CD4-positive, alpha-beta T cell treated with Interleukin-10 for 1 hour (primary cell): ENCODE results near the gene KRTAP1-4.
"Not testable (repeated sequence)": the region's sequence is repeated elsewhere in the genome, so short reads cannot be mapped to it uniquely, and the experiment has no call there.

Experiments
- DNase-seq: peaks from one replicate; pipeline ENCODE4 v3.0.0-alpha.2; 2020

KRTAP1-4 gene

GRCh38 chr17:41046735-41047465, 16.9 kb upstream of the KRTAP1-4 start, which contains the start of gene KRTAP2-1:
KRTAP2-1 (minus strand) TSS chr17:41047316; CDS start chr17:41047267, 49 bp downstream.
- DNase-seq = not testable (repeated sequence)

GRCh38 chr17:41042953-41043352, 13.0 kb upstream of the KRTAP1-4 start:
- DNase-seq = no peak

- DNase-seq = not testable (repeated sequence)
Observed at GRCh38 chr17:41040783-41041571, 11.0 kb upstream of the KRTAP1-4 start, which contains the start of gene KRTAP1-1. KRTAP1-1 (minus strand) TSS chr17:41041450; CDS start chr17:41041397, 53 bp downstream.

GRCh38 chr17:41037853-41038350, 7.9 kb upstream of the KRTAP1-4 start:
- DNase-seq = no peak

GRCh38 chr17:41034346-41034935, 4.4 kb upstream of the KRTAP1-4 start, which contains the start of gene KRTAP1-3:
KRTAP1-3 (minus strand) TSS chr17:41034874; CDS start chr17:41034821, 53 bp downstream.
- DNase-seq = not testable (repeated sequence)

GRCh38 chr17:41026715-41027471, 3.1 kb downstream of the KRTAP1-4 start, which contains the start of gene KRTAP1-5:
KRTAP1-5 (minus strand) TSS chr17:41027208; CDS start chr17:41027155, 53 bp downstream.
- DNase-seq = no peak

- DNase-seq = no peak
Observed at GRCh38 chr17:41024697-41025096, 5.3 kb downstream of the KRTAP1-4 start.

- no peak for DNase-seq
Observed at GRCh38 chr17:41020336-41020735, 9.7 kb downstream of the KRTAP1-4 start.

- no peak for DNase-seq
Observed at GRCh38 chr17:41019415-41019814, 10.6 kb downstream of the KRTAP1-4 start.

GRCh38 chr17:41018541-41018940, 11.5 kb downstream of the KRTAP1-4 start:
- DNase-seq = no peak

- no peak for DNase-seq
Observed at GRCh38 chr17:41016578-41017215, 13.3 kb downstream of the KRTAP1-4 start.

- DNase-seq = no peak
Observed at GRCh38 chr17:41015454-41015853, 14.5 kb downstream of the KRTAP1-4 start.

GRCh38 chr17:41013606-41014005, 16.4 kb downstream of the KRTAP1-4 start:
- no peak for DNase-seq

GRCh38 chr17:41013181-41013580, 16.8 kb downstream of the KRTAP1-4 start:
- DNase-seq = no peak

- DNase-seq = no peak
Observed at GRCh38 chr17:41012326-41013120, 17.5 kb downstream of the KRTAP1-4 start.

GRCh38 chr17:41010441-41010840, 19.6 kb downstream of the KRTAP1-4 start:
- no peak for DNase-seq

- no peak for DNase-seq
Observed at GRCh38 chr17:41009936-41010335, 20.1 kb downstream of the KRTAP1-4 start.

- no peak for DNase-seq
Observed at GRCh38 chr17:41009301-41009760, 20.7 kb downstream of the KRTAP1-4 start.

- no peak for DNase-seq
Observed at GRCh38 chr17:41008811-41009210, 21.2 kb downstream of the KRTAP1-4 start, which contains the start of gene KRTAP3-1. KRTAP3-1 (minus strand) TSS chr17:41009128; CDS start chr17:41009074, 54 bp downstream.

- DNase-seq = no peak
Observed at GRCh38 chr17:41004397-41004796, 25.6 kb downstream of the KRTAP1-4 start.

GRCh38 chr17:41003926-41004325, 26.1 kb downstream of the KRTAP1-4 start:
- DNase-seq = no peak
